ENCODE measurements around the gene BCAT1. TPM values are rescaled to one million over a fixed set of nuclear protein-coding genes. Genes with fewer than 3 reads are reported as not detected.

The BCAT1 gene
- total and polyA plus RNA-seq, 2 of the 8 experiments (the other 6 are each of a cell fraction or from before 2014, with no cell fraction given) = 19.7 to 263 TPM

GRCh38 chr12:24767016-24767415 lies 181.9 kb downstream of the BCAT1 start:
- DNase-seq (ENCODE audit: low read depth in 1 of 2, low spot score in 2 of 2) (no peak), FAIRE-seq (no peak)
- Histone ChIP-seq H3K4me1 (replicated peaks in 1 of 4; ENCODE audit: control insufficient read depth in 3 of 4, insufficient read depth in 4 of 4, low read length in 3 of 4) (no peaks in the 10 kb centered on the region), H4K20me1 (replicated peaks in 1 of 2; ENCODE audit: control insufficient read depth in 1 of 2, insufficient read depth in 2 of 2, low read length in 2 of 2) (no peaks in the 10 kb centered on the region), H2AK5ac (ENCODE audit: low read depth, low read length) (no peak overlapping the region), H2BK15ac (ENCODE audit: low read length) (no peak overlapping the region), H3K14ac (ENCODE audit: insufficient read length) (no peak overlapping the region), H3K79me2 (ENCODE audit: control insufficient read depth in 1 of 2, insufficient read depth in 2 of 2, low read length in 2 of 2) (no peaks in the 10 kb centered on the region), H3K36me3 (ENCODE audit: control insufficient read depth in 2 of 4, insufficient read depth in 4 of 4, low read length in 3 of 4) (no peaks in the 10 kb centered on the region), H2BK12ac (ENCODE audit: low read depth, low read length) (no peak overlapping the region), H2BK20ac (ENCODE audit: low read length) (no peak overlapping the region), H3K79me1 (ENCODE audit: low read depth, low read length) (no peaks in the 10 kb centered on the region), H3K56ac (replicated peaks; ENCODE audit: insufficient read length, low read depth, low read length) (no peak overlapping the region), H3K18ac (ENCODE audit: extremely low read depth, low read length) (no peak overlapping the region), H3K27ac (ENCODE audit: low read depth, low read length) (no peak overlapping the region), H2AFZ (ENCODE audit: low read length) (no peak overlapping the region), H2BK120ac (replicated peaks; ENCODE audit: low read depth, low read length) (no peak overlapping the region), H4K5ac (ENCODE audit: insufficient read length, low read depth, low read length) (no peak overlapping the region), H3K4me2 (ENCODE audit: insufficient read depth in 1 of 2, low read depth in 2 of 2, low read length in 2 of 2) (no peak overlapping the region), H3K9me3 (ENCODE audit: insufficient read depth in 2 of 2, low read depth in 1 of 2, low read length in 1 of 2) (0 out of 4 replicates have a peak, but pooled peaks cover 0 to 4% of the 10 kb centered on the region in 2 experiments), H3K27me3 (replicated peaks in 1 of 4; ENCODE audit: control insufficient read depth in 3 of 4, extremely low read depth in 1 of 4, insufficient read depth in 3 of 4, low read length in 3 of 4) (no peaks in the 10 kb centered on the region), H4K91ac (replicated peaks; ENCODE audit: insufficient read length, low read length) (no peak overlapping the region), H3K23ac (ENCODE audit: insufficient read length) (no peak overlapping the region), H2BK5ac (ENCODE audit: low read depth, low read length) (no peak overlapping the region), H3K4me3 (ENCODE audit: extremely low read depth in 1 of 4, insufficient read depth in 2 of 4, low read depth in 3 of 4, low read length in 4 of 4) (no peak overlapping the region), H3K9ac (replicated peaks in 1 of 4; ENCODE audit: extremely low read depth in 1 of 4, low read depth in 3 of 4, low read length in 3 of 4) (no peak overlapping the region), H3K23me2 (ENCODE audit: low read depth, low read length) (no peaks in the 10 kb centered on the region), H4K8ac (ENCODE audit: extremely low read depth, insufficient read depth, low read length) (no peak overlapping the region), H3K4ac (replicated peaks; ENCODE audit: insufficient read length, low read depth, low read length) (no peak overlapping the region)
- CTCF ChIA-PET (ENCODE audit: partially characterized antibody) = interaction anchor here (2.5 kb wide), 1 partner anchor 11 kb away, joined by 25 read pairs; no protein-coding TSS in a partner anchor
- POLR2A ChIA-PET (ENCODE audit: partially characterized antibody) = no interaction called here
- 90% methylated on average over 1 of the region's 1 CpG; no CpG with 5 or more reads in 1 of the 2 experiments for WGBS, 2 experiments (ENCODE audit: extremely low coverage in 1 of 2, insufficient coverage in 1 of 2, insufficient read length in 1 of 2, insufficient replicate concordance in 2 of 2, low coverage in 1 of 2, low lambda C conversion rate in 2 of 2, missing lambda C conversion rate in 1 of 2)
- no peak for TF ChIP-seq EGR1 (IDR thresholded peaks at IDR 0.05; ENCODE audit: borderline replicate concordance, low read depth, low read length)
- TF ChIP-seq CEBPB (IDR thresholded peaks at IDR 0.05; ENCODE audit: low read depth, low read length) = no peak
- no peak for TF ChIP-seq TBP (IDR thresholded peaks at IDR 0.05; ENCODE audit: low read depth, low read length)
- no peak for TF ChIP-seq SAP30 (IDR thresholded peaks at IDR 0.05; ENCODE audit: insufficient read depth, insufficient replicate concordance, low read length)
- TF ChIP-seq HDAC2 (IDR thresholded peaks at IDR 0.05; ENCODE audit: borderline replicate concordance in 1 of 2, low read depth in 2 of 2, low read length in 2 of 2) = no peak
- TF ChIP-seq EZH2 (IDR thresholded peaks at IDR 0.05; ENCODE audit: low read depth, low read length, severe bottlenecking) = no peak
- no peak for TF ChIP-seq NANOG (IDR thresholded peaks at IDR 0.05; ENCODE audit: insufficient read depth, low read depth, low read length, poor library complexity, severe bottlenecking)
- TF ChIP-seq SIX5 (IDR thresholded peaks at IDR 0.05; ENCODE audit: low read depth, low read length) = no peak
- no peak for TF ChIP-seq USF2 (IDR thresholded peaks at IDR 0.05; ENCODE audit: low read length)
- TF ChIP-seq POU5F1 (IDR thresholded peaks at IDR 0.05; ENCODE audit: low read depth, low read length) = no peak
- TF ChIP-seq CHD2 (IDR thresholded peaks at IDR 0.05; ENCODE audit: low read length) = no peak
- no peak for TF ChIP-seq CHD1 (IDR thresholded peaks at IDR 0.05; ENCODE audit: low read depth, low read length)

Data from H1 (cell line).